Ascending aorta (tissue), 2 donors: ENCODE measurements around the gene MYBPC2. TPM values are rescaled to one million over a fixed set of nuclear protein-coding genes. Genes with fewer than 3 reads are reported as not detected.

Experiments used
- DNase-seq, 2 donors: peaks; one replicate each; pipeline ENCODE4 v3.0.0-alpha.2; 2019; ENCODE audit warnings: low spot score in 2 of 2
- H3K27ac ChIP-seq, 2 donors: fragments of 200-600 bp; sonication (generic); one replicate each; pipeline ENCODE4 v1.5.1; 2016 to 2017; ENCODE audit warnings: mild to moderate bottlenecking in 1 of 2
- H3K27me3 ChIP-seq: fragments of 200-600 bp; sonication (generic); one replicate; pipeline ENCODE4 v1.5.1; 2017
- H3K36me3 ChIP-seq, 2 donors: fragments of 200-600 bp; sonication (generic); one replicate each; pipeline ENCODE4 v1.5.1; 2016
- H3K4me1 ChIP-seq, 2 donors: fragments of 200-600 bp; sonication (generic); one replicate each; pipeline ENCODE4 v1.5.1; 2016 to 2017; ENCODE audit warnings: mild to moderate bottlenecking in 1 of 2
- H3K4me3 ChIP-seq, 2 donors: fragments of 200-600 bp; sonication (generic); one replicate each; pipeline ENCODE4 v1.5.1; 2016 to 2017; ENCODE audit warnings: mild to moderate bottlenecking in 1 of 2
- H3K9me3 ChIP-seq, 2 donors: fragments of 200-600 bp; sonication (generic); one replicate each; pipeline ENCODE4 v1.5.1; 2016
- CTCF ChIP-seq, 3 experiments: fragments of 200-600 bp in 2 of 3; fragments of 450-650 bp in 1 of 3; sonication (generic) in 2 of 3; IDR thresholded peaks; one replicate each; pipeline ENCODE4 v1.5.1; 2016 to 2019; ENCODE audit warnings: antibody characterized with exemption in 3 of 3, mild to moderate bottlenecking in 1 of 3, moderate library complexity in 1 of 3
- intact Hi-C: fragments of 100-400 bp; cut with DNase I; formaldehyde crosslinking; loops from one replicate; pipeline ENCODE4 v1.15.1; 2023
- total RNA-seq: library from RNA; depleted of rRNA; stranded (reverse); fragments of >200 nt; gene quantifications from one replicate; pipeline ENCODE4 v1.1.0, GENCODE V29; 2016

MYBPC2 gene
- total RNA-seq, 1 donor from 2014 or later, result not detected

DNA sequence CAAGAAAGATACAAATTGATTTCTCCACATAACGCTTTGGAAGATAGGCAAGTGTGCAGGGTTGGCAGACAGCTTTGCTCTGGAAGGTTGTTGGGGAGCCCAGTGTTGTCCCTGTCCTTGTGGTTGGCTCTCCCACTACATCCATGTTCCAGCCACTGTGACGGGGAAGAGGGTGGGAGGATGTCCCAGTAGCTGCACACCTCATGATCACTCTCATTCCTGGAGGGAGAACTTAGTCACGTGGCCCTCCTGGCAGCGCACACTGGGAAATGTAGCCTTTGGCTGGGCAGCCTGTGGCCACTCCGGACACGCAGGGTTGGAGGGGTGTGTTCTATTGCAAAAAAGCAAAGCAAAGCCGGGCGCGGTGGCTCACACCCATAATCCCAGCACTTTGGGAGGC is 38.7 kb upstream of the MYBPC2 start:
- no peak for DNase-seq
- TF ChIP-seq CTCF (IDR thresholded peaks at IDR 0.05), result no peak
- no peaks in the 10 kb centered on the region for H3K27me3 ChIP-seq
- H3K4me1 ChIP-seq, result no peaks in the 10 kb centered on the region
- H3K4me3 ChIP-seq, result no peak overlapping the region
- H3K36me3 ChIP-seq, result peaks cover 0 to 3% of the 10 kb centered on the region in 2 donors
- no peaks in the 10 kb centered on the region for H3K9me3 ChIP-seq
- intact Hi-C loops, result no loop called here
- H3K27ac ChIP-seq, result no peak overlapping the region

DNA sequence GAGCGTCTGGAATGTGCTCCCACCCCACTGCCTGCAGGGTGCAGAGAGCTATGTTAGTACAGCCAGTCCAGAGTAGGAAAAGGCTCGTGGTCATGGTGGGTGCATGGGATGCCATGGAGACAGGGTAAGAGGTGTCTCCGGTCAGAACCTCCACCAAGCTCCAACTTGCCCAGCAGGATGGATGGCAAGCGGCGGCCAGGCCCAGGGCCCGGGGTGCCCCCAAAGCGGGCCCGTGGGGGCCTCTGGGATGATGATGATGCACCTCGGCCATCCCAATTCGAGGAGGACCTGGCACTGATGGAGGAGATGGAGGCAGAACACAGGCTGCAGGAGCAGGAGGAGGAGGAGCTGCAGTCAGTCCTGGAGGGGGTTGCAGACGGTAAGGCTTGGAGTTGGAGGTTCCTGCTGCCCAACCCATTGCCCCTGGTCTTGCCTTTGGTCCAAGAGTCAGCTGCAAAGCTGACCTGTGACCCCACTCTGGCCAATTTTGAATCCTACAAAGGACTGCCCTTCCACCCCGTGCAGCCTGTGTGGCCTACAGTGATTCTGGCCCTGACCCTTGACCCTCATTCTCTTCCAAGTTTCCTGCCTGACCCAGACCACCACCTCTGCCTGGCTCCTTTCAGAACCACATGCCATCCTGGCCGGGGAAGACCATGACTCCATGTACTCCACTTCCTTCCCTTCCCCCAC is 33.9 kb upstream of the MYBPC2 start:
- Histone ChIP-seq H3K4me3 (no peak overlapping the region), H3K36me3 (peaks cover 9 to 16% of the 10 kb centered on the region in 2 donors), H3K27ac (no peak overlapping the region), H3K27me3 (no peaks in the 10 kb centered on the region), H3K9me3 (no peaks in the 10 kb centered on the region), H3K4me1 (no peaks in the 10 kb centered on the region)
- intact Hi-C loops, result no loop called here
- DNase-seq, result no peak
- TF ChIP-seq CTCF (IDR thresholded peaks at IDR 0.05), result no peak

- Histone ChIP-seq H3K9me3 (no peaks in the 10 kb centered on the region), H3K4me3 (no peak overlapping the region), H3K27ac (no peak overlapping the region), H3K4me1 (no peaks in the 10 kb centered on the region), H3K36me3 (peaks cover 9 to 16% of the 10 kb centered on the region in 2 donors), H3K27me3 (no peaks in the 10 kb centered on the region)
- DNase-seq, result no peak
- no peak for TF ChIP-seq CTCF (IDR thresholded peaks at IDR 0.05)
- intact Hi-C loops, result no loop called here
Observed at GRCh38 chr19:50399368-50399745, 33.3 kb upstream of the MYBPC2 start.

- H3K27me3 ChIP-seq, result no peaks in the 10 kb centered on the region
- peaks cover 9 to 16% of the 10 kb centered on the region in 2 donors for H3K36me3 ChIP-seq
- no peak overlapping the region for H3K27ac ChIP-seq
- H3K4me3 ChIP-seq, result no peak overlapping the region
- intact Hi-C loops, result no loop called here
- H3K9me3 ChIP-seq, result no peaks in the 10 kb centered on the region
- no peaks in the 10 kb centered on the region for H3K4me1 ChIP-seq
- no peak for TF ChIP-seq CTCF (IDR thresholded peaks at IDR 0.05)
- no peak for DNase-seq
Observed at GRCh38 chr19:50401605-50402450, 30.9 kb upstream of the MYBPC2 start.

GRCh38 chr19:50402544-50403301 is 30.0 kb upstream of the MYBPC2 start:
- H3K4me3 ChIP-seq, result no peak overlapping the region
- H3K4me1 ChIP-seq, result no peaks in the 10 kb centered on the region
- no peaks in the 10 kb centered on the region for H3K27me3 ChIP-seq
- no peaks in the 10 kb centered on the region for H3K9me3 ChIP-seq
- intact Hi-C loops, result no loop called here
- no peak for TF ChIP-seq CTCF (IDR thresholded peaks at IDR 0.05)
- H3K36me3 ChIP-seq, result peaks cover 9 to 16% of the 10 kb centered on the region in 2 donors
- DNase-seq, result no peak
- no peak overlapping the region for H3K27ac ChIP-seq
